ENCODE data around the gene IMP3. TPM values are rescaled to one million over a fixed set of nuclear protein-coding genes. Genes with fewer than 3 reads are reported as not detected.

Gene IMP3
- polyA plus RNA-seq, 3 donors, result 45.6 to 60.4 (median 58.8) TPM

DNA sequence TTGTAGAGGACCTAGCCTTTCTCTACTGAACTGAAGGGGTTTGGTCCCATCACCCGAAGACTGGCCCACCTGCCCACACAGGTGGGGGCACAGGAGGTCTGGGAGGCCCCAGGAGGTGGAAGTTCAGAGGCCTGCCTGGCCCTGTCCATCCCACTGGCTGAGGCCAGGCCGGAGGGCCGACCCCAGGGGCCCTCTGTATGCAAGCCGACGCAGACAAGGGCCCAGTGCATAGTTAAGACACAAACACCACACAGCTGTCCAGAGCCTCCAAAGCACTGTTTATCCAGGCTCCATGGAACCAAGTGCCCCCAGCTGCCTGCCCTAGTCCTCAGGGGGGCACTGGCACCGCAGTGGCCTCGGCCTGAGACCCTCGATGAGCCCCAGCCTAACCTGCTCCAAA is 34.3 kb upstream of the IMP3 start:
- no peak overlapping the region for H3K27ac ChIP-seq (ENCODE audit: low read depth, low read length)
- 77 to 84% (median 79%) methylated on average over 8 of the region's 8 CpGs for WGBS, 3 donors

DNA sequence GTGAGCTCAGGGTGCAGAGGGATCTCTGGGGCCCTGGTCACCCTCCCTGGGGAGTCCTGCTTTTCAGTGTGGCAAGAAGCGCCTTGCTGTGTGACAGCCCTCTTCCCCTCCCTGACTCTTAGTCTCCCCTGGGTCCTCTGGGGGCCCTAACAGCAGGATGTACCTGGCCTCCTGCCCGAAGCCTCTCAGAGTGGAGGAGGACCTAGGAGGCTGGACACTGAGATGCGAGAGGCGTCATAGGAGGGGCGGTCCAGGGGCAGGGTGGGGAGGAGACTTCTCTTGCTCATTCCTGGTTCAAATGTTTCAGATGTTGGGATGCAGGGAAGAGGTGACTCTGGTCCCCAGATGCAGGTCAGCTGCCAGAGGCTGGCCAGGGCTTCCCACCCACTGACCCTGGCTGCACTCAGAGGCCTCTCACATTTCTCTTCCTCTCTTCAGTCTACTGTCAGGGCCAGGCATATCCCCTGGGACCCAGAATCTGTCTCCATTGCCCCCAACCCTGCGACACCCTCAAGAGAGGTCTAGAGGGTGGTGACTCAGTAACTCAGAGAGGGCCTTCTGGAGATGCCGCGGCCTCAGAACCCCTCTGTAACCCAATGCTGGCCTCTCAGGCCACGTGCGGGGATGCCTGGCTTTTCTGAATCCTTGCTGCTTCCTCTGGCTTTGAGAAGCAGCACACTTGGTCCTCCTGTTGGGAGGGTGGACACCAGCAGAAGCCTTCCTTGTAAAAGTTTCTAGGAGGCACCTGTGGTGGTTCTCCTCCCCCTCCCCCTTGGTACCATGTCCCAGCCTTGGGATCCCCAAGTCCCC is 33.6 kb upstream of the IMP3 start:
- 48 to 81% (median 64%) methylated on average over 10 of the region's 10 CpGs for WGBS, 3 donors
- H3K27ac ChIP-seq (ENCODE audit: low read depth, low read length), result peak overlapping the region; percentile 36

DNA sequence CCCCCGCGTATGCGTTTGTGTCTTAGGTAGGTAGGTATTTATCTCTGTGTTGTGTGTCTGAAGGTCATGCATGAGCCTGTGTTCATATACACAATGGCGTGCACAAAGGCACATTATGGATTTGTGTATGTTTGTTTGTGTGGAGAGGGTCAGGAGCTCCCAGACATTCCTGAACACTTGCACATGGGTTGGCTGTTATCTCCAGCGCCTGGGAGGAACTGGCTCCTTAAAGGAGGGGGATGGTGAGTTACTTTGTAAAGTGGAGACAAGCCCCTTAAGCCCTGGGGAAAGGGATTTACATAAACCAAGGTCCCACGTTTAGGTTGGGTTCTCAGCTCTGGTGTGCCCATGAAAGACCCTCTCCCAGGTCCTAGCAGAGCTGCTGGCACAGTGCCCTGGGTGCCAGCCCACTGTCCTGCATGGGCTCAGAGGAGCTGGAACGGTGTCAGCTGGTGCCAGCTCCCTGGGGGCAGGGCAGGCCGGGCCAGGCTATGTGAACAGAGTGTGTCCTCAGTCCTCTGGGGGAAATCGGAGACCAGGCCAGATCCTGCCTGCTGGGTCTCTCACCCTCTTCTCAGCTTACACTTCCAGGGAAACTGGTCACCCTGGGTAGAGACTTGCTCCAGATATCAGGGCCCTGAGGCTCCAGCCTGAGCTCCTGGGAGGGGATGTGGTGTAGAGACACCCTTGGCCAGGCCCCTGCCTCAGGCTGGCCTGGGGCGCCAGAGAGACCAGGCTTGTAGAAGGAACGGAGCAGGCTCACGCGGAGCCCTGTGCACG is 32.8 kb upstream of the IMP3 start:
- H3K27ac ChIP-seq (ENCODE audit: low read depth, low read length), result no peak overlapping the region
- WGBS, 3 donors, result 26 to 62% (median 58%) methylated on average over 14 of the region's 14 CpGs

DNA sequence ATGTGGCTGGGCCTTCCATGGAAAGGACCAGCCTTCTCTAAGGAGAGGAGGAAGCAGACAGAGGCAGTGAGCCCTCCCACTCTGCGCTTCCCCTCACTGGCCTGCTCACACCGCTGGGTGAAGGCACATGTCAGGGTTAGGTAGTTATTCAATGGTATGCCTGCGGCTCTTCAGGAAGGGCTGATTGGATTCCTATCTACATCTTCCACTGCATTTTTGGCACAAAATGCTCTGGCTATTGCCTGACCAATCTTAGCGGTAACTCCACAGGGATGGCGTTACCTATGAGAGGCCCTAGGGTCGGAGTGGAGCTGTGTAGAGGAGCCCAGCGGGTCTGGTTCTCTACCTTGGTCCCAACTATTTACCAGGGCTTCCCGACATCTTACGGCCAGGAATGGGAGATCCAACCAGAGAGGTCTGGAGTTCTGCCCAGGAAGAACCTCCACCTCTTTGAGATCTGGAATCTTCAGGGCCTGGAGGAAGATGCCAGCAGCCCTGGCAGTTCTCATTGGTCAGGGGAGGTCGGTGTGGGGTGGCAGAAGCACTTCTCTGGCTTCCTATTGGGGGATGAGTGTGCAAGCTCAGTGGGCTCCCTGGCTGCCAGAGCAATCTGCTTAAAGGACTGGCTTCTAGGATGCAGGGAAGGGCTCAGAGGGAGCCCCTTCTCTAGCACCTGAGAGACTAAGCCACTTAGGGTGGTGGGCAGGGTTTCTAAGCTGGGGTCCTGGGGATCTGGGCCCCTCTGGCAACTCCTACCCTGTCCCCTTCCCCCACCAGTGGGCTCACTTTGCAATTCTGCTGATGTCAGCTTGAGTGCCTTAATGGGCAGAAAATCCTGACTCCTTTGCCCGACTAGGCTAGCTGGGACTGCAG is 31.9 kb upstream of the IMP3 start:
- H3K27ac ChIP-seq (ENCODE audit: low read depth, low read length), result no peak overlapping the region
- 67 to 78% (median 76%) methylated on average over 11 of the region's 11 CpGs for WGBS, 3 donors

DNA sequence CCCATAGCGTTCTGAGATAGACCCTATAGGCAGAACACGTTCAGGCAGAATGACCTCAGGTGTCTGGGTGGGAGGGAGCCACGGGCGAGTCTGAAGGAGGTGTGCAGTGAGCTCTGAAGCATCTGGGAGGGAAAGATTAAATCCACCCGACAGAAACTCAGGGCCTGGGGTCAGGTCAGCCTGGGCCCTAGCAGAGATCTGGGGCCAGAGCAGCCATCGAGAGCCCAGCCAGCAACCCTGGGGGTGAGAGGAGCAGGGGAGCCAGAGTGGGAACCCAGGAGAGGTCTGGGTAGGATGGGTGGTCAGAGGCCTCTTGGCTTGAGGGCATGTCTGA is 29.8 kb upstream of the IMP3 start:
- no peak overlapping the region for H3K27ac ChIP-seq (ENCODE audit: low read depth, low read length)
- WGBS, 3 donors, result 84 to 93% (median 85%) methylated on average over 6 of the region's 6 CpGs

DNA sequence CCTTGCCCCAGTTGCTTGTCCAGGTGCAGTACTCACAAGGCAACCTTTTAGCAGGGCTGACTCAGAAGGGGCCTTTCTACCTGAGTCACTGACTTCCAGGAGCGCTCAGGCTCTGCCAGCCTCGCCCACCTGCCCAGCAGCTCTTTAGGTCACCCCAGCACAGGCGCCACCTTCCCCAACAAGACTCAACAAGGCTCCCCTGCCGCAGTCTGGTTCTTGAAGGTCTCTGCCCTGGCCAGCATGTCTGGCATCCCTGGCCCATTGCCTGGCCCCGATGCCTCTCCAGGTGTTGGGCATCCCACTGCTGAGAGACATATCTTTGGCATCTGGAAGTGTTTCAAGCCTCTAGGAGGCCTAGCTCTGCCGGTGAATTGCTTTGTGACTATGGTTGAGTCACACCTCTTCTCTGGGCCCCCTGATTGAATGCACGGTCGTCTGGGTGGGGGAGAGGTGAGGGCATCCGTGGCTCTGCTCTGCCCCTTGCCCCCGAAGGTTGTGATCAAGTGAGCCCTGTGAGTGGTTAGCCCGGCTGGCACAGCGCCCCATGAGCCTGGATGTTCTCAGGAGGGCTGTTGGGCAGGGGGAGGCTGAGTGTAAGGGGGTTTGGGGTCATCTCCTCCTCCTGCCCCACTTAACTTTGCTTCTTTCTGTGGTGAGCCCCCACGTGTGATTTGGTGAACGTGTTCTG is 29.3 kb upstream of the IMP3 start:
- 72 to 82% (median 80%) methylated on average over 14 of the region's 14 CpGs for WGBS, 3 donors
- no peak overlapping the region for H3K27ac ChIP-seq (ENCODE audit: low read depth, low read length)

DNA sequence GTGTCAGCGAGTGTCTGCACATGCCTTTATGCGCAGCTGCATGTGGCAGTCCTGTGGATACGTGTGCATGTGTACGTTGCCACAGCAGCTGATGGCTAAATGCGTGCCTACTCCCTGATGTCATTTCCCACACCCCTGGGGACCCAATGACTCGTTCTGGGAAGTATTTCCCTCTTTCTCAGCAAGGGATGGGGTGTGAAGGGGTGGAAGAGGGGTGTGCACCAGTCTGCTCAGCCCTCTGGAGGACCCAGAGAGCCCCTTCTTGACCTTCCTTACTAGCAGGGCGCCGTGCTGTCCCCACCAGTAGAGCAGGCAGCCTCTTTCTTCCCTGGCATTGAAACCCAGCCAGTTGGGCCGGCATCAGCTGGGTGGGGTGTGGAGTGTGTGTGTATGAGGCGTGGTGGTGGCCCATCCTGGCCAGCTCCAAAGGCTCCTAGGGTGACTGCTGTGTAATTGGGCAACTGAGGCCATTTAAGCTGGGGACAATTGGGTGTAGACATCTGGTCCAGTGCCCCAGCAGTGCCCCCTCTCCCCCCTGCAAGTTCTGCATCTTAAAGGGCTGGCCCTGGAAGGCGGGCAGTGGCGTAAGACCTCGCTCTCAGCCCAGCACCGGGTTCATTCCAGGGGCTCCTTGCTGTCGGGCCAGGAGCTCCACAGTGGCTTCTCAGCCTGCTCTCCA is 26.9 kb upstream of the IMP3 start:
- WGBS, 3 donors, result 47 to 65% (median 53%) methylated on average over 14 to 15 of the region's 15 CpGs
- peak overlapping the region; percentile 64 for H3K27ac ChIP-seq (ENCODE audit: low read depth, low read length)

DNA sequence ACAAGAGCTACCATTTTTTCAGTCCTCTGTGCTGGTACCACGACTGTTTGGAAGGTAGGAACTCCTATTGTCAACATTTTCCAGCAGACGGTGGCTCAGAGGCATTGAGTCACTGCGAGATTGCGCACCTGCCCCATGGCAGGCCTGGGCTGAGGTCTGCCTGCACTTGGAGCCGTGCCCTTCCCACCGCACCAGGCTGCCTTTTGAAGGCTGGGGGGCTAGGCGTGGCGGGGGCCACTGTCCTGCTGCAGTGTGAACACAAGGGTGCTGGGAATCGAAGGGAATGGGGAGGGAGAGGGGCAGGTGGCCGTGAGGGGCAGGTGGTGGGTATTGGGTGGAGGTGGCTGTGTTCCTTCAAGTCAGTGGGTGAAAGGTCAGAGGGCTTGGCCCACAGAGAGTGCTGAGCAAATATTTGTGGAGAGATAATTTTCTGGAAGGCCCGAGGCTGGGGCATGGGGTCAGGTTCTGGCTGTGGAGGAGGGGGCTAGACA is 24.0 kb upstream of the IMP3 start:
- whole genome bisulfite sequencing, 3 donors, result 41 to 80% (median 70%) methylated on average over 11 of the region's 11 CpGs

DNA sequence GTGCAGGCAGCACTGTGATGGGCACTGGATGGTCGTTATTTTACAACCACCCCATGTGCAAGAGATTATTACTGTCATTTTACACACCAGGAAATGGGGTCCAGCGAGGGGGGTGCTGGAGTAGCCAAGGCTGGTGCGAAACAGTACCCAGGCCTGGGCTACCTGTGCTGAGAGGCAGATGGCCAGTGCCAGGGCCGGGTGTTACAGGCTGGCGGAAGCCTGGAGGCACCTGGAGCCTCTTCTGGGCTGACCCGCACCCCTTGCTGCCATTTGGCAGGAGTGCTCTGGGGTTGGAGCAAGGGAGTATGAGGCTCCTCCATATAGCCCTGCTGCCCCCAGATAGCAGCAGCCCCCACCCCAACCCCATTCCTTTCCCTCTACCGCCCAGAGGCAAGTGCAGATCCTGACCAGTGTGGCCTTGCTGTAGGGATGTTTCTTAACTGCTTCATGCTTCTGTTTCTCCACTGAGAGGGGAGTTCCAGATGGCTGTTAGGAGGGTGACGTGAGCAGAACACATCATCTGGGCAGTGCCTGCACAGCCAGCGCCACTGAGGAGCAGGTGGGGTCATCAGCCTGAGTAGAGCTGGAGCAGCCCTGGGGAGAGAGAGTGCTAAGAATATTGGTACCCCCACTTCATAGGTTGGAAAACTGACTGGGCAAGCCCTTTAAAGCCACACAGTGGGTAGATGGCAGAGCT is 22.9 kb upstream of the IMP3 start:
- no peak overlapping the region for H3K27ac ChIP-seq (ENCODE audit: low read depth, low read length)

More for the DNA sequence above, 24.0 kb upstream of the IMP3 start:
- H3K27ac ChIP-seq (ENCODE audit: low read depth, low read length), result no peak overlapping the region

DNA sequence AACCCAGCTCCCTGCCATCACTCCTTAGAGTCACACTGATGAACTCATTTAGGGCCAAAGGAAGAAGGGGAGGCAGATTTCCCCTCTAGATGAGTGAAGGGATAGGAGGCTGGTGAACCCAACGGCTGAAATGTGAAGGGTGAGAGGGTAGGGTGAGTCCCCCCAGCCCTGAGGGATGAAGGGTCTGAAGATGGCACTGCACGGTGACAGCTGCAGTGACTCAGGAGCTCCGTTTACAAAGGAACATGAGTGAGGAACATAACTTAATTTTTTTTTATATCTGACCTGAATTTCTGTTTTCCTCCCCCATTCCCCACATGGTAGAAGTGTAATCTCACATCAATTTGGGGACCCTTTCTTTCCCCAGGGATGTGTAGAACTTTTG is 21.7 kb upstream of the IMP3 start:
- 63 to 91% (median 65%) methylated on average over 3 of the region's 3 CpGs for WGBS, 3 donors
- H3K27ac ChIP-seq (ENCODE audit: low read depth, low read length), result no peak overlapping the region

More for the DNA sequence above, 22.9 kb upstream of the IMP3 start:
- WGBS, 3 donors, result 80 to 92% (median 91%) methylated on average over 9 of the region's 9 CpGs

DNA sequence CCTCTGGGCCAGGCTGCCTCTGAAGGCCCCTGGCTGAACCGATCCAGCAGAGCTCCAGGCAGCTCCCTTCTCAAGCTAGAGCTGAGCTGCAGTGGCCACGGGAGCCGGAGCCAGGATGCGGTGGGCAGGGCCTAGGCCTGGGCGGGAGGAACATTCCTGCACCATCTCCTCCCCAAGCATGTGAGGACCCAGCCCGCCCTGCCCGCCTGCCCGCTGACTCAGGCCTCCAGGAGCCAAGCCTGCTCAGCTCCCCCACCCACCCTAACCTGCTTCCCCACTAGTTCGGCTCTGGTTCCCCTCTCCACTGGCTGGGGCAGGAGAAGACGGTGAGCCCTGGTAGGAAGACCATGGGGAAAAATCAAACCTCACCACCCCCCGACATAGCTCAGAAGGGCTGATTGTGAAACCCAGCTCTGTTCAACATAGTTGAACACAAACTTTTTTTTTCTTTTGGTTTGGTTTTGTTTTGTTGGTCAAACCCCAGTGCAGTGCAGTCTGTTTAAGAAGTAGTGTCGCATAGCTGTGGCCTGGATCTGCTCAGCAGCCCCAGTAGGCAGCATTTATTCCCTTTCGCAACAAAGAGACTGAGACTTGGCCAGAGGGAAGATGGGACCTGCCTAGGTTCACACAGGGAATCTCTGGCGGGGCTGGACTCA is 21.2 kb upstream of the IMP3 start:
- H3K27ac ChIP-seq (ENCODE audit: low read depth, low read length), result no peak overlapping the region
- 51 to 74% (median 62%) methylated on average over 12 to 14 of the region's 14 CpGs for WGBS, 3 donors

DNA sequence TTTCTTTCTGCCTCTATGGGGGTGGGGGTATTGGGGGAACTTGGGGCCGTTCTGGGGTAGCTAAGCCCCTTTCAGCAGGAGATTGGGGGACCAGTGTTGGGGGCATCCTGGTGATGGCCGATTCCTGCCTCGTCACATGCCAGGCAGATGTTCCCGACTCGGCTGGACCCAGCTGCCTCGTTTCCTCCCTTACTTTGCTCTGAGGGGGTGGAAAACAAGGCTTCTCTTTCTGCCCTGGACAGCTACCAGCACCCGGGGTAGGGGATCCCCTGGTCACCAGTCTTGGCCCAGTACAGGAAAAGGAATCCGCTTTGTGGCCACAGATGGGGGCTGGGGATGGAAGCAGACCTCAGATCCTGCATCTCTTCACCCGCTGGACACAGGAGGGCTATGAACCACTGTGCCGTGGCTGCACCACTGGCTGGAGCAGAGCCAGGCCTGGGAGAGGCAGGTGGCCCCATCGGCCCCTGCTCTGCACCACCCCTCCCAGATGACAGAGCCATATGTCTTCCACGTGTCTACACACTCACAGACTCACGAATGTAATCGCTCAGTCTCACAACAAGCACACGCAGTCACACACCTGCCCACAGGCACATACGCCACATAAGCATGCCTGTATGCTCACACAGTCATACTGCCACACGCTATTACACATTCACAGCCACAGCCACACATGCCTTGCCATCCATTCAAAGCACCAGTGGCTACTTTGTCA is 20.1 kb upstream of the IMP3 start:
- WGBS, 3 donors, result 71 to 72% (median 72%) methylated on average over 17 of the region's 17 CpGs
- no peak overlapping the region for H3K27ac ChIP-seq (ENCODE audit: low read depth, low read length)

DNA sequence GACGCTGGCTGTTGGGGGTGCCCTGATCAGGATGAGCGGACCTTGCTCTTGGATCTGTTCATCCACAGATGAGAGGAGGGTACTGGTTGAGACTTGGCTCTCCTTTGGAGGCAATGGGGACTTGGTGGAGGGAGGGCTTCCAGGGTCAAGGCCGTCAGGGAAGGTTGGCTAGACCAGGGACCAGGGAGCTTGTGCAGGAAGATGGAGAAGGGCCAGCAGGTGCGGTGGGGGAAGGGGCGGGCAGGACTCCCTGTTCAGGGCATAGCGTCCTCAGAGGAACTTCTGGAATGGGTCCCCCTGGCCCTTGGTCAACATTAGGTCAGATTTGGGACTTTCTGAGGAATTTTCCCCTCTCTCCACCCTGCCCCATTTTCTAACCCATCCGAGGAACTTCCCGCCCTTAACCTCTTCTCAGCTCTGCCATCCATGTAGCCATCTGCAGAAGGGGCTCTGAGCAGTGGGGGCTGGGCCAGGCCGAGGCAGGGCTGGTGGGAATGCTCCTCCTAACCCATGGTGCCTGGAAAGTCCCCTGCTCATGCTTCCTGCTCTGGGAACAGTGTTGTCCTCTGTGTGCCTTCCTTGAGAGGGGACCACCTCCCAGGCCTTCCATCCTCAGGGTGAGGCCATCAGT is 19.2 kb upstream of the IMP3 start:
- no peak overlapping the region for H3K27ac ChIP-seq (ENCODE audit: low read depth, low read length)
- WGBS, 3 donors, result 70 to 82% (median 82%) methylated on average over 9 of the region's 9 CpGs

DNA sequence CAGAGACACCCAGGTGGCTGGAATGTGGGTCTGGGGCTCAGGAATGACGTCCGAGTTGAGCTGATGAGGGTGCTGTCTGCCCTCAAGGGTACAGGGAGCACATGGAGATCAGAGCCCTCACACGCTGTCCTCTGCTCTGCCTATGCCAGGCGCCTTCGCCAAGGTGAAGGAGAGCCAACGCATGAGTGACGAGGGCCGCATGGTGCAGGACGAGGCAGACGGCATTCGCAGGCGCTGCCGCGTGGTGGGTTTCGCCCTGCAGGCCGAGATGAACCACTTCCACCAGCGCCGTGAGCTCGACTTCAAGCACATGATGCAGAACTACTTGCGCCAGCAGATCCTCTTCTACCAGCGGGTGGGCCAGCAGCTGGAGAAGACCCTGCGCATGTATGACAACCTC is 16.8 kb upstream of the IMP3 start:
- 94 to 95% (median 94%) methylated on average over 22 of the region's 22 CpGs for WGBS, 3 donors
- H3K27ac ChIP-seq (ENCODE audit: low read depth, low read length), result no peak overlapping the region

DNA sequence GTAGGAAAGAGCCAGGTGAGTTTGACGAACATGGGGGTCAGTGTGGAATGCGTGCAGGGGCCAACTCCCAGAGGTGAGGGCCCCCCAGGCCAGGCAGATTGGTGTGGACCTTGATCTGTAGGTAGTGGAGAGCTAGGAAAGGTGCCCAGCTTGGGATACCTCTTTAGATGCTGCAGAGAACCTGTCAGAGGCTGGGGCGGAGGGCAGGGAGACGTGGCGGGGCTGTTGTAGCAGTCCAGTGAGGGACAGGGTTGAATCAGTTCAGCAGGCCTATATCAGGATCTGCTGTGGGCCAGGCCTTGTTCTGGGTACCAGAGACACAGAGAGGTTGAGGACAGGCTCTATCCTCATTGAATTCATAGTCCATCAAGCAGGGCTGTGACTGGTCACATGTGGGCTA is 16.3 kb upstream of the IMP3 start:
- WGBS, 3 donors, result 92 to 97% (median 96%) methylated on average over 5 of the region's 5 CpGs

DNA sequence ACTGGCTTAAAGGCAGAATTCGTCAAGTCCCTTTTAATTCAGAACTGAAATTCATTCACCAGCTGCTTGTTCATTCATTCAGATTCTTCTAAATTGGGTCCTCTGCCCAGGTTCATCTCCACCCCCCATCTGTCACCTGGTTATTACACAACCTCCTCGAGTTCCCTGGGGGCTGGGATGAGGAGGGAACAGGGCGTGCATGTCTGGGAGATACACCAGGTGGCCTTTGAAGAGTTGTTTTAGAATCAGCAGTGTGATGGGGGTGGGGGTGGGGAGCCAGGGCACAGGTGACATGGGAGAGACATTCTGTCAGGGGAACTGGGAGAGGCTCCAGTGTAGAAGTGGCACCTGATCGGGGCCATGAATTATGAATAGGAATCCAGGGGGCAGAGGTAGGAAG is 15.9 kb upstream of the IMP3 start:
- no peak overlapping the region for H3K27ac ChIP-seq (ENCODE audit: low read depth, low read length)
- WGBS, 3 donors, result 48 to 73% (median 68%) methylated on average over 4 of the region's 4 CpGs

More for the DNA sequence above, 16.3 kb upstream of the IMP3 start:
- no peak overlapping the region for H3K27ac ChIP-seq (ENCODE audit: low read depth, low read length)
